IPS-NIHi7 (cell line): ENCODE data around the gene TGFBR3.
"Not testable (repeated sequence)": the region's sequence is repeated elsewhere in the genome, so short reads cannot be mapped to it uniquely, and the experiment has no call there.

Experiments used
- DNase-seq: peaks from one replicate; pipeline ENCODE4 v3.0.0; 2012; ENCODE audit warnings: mixed read lengths; ENCODE audit errors: extremely low spot score

The TGFBR3 gene

DNA sequence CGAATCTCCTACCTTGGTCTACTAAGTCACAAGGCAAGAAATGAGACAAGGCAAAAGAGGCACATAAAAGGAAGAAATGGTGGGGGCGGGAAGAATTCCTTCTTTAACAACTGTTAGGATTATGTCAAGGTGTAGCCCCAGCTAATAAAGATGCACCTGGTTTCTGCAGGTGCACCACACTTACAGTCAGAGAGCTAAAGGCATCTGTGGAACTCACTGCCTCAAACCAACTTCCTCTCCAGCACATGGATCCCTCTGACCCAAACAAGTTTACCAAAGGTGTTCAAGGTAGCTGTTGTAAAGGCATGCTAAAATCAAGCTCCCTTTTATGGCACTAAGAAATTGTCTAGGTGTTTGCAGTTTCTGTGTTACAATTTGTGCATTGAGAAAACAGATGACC lies 38.1 kb downstream of the TGFBR3 start:
- DNase-seq: no peak

DNA sequence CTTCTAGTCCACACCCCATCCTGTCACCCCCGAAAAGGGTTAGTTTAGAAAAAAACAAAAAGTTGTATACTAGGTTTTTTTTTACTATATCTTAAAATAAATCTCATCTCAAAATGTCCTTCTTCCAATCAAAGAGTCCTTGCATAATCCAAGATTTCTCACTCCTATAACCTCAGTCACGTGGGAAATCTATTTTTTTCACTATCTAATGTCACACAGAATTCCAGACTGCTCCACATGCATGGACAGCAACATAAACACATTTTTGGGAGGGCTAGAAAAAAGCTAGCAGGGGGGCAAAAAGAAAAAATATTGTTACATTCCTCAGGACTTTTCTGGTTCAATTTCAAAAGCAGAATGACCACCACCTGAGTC lies 39.3 kb downstream of the TGFBR3 start:
- no peak for DNase-seq

DNA sequence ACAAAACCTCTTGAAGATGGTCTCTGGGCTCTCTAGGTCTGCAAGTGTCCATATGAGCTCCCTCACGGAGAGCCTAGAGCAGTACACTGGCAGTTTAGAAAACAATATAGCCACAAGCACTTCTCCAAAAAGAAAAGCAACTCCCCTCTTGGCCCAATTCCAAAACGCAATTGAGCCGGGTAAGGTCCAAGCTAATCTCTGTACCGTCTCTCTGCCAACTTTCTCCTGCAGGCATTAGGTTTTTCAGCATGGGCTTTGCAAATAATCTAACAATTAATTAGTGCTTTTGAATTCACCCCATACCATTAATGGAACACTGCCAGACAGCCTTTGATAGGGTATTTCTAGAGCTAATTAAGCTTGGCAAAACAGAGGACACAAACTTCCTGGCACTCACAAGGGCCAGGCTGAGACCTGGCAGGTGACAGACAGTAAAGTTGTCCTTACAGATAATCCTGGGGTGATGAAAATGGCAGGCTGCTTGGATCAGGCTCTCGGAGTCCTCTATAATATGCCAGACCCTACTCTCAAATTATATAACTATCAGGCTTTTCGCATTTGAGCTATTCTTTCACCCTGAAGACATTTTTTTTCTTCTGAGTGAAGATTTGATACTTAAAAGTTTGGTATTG lies 39.8 kb downstream of the TGFBR3 start:
- no peak for DNase-seq

DNA sequence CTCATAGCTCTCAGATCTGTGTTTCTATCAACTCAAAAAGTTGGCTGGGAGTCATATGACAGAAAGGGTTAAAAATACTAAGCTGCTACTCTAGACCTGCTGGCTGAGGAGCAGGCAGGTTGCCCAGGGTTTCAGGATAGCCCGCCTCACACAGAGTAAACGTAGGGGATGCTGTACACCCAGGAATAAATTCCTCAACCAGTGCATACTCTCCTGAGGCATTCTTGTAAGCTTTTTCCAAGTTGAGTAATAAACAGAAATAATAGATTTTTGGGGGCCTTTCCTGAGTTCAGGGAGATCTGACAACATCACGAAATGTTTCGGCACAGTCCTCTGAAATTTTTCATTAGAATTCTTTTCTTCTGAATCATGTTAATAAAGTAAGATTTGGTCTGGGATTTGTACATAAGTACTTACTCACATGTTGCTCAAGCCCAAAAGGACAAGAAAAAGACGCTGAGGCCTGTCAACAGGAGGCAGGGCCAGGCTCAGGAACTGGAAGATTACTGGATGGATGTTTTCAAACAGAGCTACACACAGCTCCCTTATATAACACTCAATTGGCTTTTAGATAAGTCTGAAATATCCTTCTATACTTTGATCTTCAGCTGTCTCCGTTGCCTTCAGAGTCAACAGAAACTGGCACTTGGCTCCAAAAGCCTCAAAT lies 41.0 kb downstream of the TGFBR3 start:
- DNase-seq: no peak

DNA sequence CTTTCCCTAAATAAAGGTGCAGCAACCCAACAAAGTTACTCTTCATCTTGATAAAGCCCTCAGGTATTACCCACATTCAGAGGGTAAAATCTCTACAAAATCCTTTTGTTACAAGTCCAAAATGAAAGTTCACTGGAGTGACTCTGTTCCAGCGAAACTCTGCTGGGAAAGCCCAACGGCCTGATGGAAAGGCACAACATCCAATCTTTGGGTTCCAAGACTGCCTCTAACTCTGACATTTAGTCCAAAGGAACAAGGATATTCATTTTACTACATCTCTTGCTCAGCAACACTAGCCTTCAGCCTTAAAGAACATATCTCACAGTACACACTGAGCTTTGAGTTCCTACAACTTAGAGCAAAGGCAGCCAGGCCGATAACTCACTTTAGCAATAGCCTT lies 42.1 kb downstream of the TGFBR3 start:
- no peak for DNase-seq

DNA sequence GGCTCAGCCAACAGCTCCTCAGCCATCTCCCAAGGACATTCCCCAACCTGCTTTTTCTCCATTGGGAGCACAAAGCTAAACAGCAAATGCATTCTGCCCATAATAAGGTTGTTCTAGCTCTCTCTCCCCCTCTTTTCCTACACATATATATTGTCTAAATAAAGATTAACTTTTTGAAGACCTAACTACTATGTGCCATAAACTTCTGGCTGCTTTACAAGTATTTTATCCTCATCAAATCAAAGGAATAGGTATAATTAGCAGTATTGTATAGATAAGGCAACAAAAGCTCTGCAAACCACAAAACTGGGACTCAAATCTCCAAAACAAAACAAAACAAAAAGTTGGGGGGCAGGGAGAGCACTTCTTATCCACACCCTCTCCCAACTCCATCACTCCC lies 43.4 kb downstream of the TGFBR3 start:
- DNase-seq: no peak

DNA sequence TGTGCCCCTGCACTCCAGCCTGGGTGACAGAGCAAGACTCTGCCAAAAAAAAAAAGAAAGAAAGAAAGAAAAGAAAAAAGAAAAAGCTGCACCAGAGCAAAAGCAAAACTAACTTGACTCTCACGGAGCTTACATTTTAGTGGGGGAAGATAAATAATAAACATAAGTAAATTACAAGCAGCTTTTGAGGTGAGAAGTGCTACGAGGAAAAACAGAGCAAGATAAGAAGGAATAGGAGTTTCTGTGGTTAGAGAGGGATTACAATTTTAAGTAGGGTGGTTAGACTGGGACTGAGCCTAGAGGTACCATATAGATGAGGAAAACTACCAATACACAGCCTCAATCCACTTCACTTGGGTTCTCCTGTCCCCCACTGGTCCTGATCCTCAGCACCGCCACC lies 43.9 kb downstream of the TGFBR3 start:
- no peak for DNase-seq

DNA sequence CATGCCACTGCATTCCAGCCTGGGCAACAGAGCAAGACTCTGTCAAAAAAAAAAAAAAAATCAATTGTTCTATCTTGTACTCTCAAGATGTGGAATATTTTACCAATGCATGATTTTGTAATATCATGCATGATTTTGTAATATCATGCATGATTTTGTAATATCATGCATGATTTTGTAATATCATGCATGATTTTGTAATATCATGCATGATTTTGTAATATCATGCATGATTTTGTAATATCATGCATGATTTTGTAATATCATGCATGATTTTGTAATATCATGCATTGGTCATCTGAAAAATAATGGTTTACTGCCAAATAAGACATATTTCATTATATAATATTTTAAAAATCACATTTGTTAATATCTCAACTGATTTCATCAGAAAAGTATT lies 45.7 kb downstream of the TGFBR3 start:
- DNase-seq: not testable (repeated sequence)

DNA sequence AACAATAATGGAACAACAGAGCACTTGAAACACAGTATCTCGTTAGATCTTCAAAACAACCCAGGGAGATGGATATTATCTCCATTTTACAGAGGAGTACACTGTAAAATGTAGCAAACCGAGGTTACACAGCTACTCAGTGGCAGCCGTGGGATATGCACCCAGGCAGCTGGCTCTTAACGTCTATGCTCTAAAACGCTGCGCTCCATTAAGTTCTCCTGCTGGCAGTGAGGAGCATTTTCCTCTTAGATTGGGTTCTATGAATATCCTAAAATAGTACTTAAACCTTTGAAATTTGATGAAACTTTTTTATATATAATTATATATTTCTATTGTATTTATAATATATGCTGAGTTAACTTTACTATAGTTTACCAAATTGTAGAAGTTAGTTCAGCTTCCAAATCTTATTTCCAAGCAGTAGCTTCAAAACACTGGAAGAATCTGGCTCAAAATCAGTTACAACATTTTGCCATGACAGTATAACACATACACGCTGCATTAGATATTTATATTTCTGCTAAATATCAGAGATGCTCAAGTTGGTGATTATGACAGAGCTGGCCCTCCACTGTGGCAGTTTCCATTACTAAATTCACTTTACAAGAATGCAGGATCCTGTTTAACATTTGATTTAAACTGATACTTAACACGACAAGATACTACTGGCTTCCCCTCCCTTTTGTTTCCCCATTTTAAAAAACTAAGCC lies 49.5 kb downstream of the TGFBR3 start:
- no peak for DNase-seq

DNA sequence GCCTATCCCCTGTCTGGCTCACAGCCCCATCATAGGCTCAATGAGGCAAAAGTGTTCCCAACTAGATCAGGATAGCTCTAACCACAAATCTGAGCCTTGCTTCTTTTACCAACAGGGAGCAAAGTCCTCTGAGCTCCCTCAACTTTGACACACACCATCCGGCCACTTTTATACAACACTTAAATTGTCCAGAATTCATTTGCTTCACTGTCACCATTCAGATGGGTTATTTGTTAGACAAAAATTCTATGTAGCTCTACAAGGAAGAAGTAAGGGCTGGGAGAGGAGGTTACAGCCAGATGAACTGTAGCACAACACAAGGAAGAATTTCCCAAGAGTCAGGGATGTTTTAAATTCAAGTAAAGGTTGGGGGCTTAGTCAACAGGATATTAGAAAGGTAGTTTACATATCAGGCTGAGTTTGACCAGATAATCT lies 50.8 kb downstream of the TGFBR3 start:
- no peak for DNase-seq

DNA sequence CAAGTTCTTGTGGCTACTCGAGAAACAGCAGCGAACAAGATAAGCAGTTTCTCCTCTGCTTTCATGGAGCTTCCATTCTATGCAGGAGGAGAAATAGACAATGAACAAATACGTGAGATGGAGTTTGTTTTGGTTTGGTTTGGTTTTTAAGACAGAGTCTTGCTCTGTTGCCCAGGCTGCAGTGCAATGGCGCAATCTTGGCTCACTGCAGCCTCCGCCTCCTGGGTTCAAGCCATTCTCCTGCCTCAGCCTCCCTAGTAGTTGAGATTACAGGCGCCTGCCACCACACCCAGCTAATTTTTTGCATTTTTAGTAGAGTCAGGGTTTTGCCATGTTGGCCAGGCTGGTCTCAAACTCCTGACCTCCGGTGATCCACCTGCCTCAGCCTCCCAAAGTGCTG lies 51.4 kb downstream of the TGFBR3 start:
- DNase-seq: not testable (repeated sequence)

DNA sequence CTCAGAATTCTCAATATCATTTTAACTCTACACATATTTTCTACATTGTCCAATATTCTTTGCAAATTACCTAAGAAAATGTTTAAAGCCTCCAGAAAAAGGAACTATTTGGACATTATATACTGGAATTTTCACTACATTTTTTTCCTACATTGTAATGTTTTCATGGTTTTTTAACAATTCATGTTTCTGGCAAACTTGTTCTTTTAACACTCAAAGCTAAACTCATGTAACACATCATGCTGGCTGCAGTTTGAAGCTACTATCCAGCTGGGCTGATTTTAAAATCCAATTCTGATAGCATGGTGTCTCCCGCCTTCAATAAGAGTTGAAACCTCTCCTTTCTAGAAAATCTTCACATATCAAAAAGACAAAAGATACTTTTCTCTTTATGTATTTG lies 52.0 kb downstream of the TGFBR3 start:
- no peak for DNase-seq

DNA sequence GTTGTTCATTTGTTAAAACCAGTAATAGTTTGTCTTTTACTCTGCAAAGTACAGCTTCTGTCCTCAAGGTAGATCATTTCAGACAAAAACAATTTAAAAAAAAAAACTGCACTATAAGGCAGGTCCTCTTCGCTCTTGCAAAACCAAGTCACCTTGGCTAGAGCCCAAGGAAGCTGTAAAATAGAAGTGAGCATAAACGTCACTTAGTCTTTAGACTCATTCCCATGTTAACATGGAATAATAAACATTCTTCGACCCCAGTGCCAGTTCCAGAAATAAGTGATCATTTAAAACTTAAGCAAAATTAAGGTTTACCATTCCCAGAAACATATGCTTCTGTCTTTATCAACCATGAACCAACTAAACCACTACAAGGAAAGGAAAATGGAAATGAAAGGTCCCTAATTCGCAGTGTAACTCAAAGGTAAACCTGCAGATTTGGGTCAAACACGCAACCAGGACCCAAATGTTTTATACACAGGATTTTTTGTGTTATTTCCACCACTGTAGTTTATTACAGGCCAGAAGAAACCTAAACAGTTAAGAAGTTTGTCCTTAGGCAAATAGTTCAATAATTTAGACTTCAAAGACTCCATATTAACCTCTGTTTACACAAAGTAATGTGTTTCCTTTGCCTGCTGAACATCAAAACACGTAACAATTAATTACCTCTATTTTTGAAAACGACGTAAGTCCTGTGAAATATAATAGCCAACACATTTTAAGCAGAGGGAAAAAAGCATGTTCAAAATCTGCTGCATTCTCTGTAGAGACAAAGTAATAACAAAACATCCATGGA lies 54.6 kb downstream of the TGFBR3 start:
- DNase-seq: no peak

DNA sequence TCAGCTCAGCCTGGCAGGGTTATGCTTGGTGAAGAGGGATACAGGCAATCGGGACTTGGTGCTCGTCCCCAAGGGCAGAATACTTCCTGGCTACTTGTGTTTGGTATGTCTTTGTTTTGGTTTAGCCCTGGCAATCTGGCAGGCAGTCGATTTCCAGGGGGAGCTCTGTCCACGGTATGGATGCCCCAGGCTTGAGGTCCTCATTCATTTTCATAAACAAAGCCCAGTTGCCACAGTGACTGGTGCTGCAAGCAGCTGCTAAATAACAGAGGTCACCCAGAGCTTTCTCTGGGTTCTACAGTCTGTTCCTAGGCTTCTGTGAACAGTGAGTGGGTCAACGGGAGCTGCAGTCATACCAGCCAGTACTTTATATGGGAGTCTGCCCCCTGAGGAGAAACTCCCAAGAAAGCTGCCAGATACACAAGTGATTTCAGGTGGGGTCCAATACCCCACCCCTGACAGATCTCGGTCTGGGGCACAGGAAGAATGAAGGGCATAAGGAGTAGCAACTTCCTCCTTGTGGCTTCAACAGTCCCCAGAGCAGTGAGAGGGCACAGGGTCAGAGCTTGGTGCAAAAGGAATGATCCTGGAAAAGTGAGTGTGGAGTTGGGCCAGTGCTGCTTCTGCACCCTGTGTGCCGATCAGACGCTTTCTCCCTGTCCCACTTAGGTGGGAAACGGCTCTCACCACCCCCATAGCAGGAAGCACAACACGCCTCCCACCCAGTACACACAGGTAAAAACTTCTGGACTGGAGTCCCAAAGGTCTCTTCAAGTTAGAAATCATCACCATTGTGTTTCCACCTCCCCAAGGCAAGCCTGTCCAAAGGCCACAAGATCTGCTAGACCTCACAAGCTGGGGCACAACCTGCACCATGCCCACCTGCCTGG lies 55.5 kb downstream of the TGFBR3 start:
- DNase-seq: no peak

DNA sequence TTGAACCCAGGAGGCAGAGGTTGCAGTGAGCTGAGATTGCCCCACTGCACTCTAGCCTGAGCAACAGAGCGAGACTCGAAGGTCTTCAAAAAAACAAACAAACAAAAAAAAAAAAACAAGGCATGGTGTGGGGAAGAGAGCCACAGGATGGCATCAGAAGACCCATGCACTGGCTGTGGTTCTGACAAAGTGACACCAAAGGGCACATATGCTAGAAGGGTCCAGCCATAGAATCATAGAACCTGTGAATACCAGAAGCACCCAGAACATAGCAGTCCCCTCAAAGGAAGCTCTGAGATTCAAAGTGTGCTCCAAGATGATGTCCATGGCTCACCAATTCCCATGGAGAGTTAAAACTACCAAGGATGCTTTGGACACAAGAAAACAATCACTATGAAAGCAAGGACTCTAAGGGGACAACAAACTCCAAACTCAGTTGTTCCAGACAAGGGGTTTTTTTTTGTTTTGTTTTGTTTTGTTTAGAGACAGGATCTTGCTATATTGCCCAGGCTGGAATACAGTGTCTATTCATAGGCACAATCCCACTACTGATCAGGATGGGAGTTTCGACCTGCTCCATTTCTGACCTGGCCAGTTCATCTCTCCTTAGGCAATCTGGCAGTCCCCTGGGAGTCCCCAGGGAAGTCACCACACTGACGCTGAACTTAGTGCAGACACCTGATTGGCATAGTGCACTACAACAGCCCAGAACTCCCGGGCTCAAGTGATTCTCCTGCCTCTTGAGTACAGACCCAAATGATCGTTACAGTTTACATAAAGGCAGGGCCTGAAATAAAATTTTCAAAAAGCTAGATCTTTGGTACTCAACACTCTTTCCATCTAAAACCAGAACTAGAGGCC lies 56.4 kb downstream of the TGFBR3 start:
- no peak for DNase-seq

DNA sequence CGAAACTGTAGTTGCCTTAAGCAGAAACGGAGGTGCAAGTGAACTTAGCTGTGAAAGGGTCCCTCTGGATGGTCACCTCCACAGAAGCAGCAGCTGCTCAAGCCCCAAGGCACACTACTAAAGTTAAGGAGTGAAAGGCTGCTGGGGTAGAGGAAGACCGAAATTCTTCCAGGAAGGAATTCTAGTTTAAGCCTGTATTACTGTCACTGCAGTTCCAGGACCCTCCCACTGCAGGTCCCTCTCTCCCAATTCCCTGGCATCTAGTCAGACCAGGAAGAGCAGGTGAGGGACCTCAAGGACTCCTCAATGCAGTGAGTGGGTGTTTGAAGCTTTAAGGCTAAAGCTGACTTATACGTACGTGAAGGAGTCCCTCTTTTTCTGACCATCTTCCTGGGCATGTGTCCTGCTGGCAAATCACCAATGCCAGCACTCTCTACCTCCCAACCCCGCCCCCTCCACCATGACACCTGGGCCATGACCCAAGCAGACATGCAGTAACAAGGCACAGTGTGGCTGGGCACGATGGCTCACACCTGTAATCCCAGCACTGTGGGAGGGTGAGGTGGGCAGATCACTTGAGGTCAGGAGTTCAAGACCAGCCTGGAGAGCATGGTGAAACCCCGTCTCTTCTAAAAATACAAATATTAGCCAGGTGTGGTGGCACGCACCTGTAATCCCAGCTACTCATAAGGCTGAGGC lies 57.2 kb downstream of the TGFBR3 start:
- DNase-seq: no peak

DNA sequence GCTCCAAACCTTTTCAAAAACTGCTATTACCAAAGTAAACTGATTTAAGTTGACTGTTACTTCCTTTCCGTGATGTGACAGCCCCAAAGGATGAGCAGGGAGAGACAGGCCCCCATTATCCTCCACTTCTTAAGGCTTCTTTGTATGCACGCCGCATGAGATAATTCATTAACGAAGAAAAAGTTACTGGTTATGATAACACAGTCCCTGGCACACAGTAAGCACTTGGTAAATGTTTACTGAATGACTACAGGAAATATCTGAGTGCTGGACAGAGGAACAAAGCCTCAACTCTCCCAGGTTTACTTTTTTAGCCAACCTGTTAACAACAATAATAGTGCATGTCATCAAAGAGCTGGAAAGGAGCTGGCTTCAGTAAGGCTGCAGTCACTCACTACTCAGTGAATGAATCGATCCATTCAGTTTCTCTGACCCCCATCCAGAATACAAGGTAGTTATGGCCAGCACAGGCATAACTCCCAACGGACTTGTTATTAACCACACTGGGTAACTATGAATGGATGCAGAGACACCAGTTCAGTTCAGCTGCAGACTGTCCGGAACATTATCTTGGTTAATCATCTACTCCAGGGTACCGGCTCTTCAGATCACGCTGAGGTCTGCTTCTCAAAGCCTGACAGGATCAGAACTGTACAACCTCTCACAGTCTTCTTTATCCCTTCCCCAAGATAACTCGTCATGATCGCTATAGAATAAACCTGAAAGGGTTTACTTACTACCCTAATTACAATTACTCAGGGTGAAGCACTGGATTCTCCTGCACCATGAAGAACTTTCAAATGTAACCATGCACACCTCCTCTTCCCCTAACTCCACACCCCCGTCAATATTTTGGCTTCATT lies 58.3 kb downstream of the TGFBR3 start:
- no peak for DNase-seq

DNA sequence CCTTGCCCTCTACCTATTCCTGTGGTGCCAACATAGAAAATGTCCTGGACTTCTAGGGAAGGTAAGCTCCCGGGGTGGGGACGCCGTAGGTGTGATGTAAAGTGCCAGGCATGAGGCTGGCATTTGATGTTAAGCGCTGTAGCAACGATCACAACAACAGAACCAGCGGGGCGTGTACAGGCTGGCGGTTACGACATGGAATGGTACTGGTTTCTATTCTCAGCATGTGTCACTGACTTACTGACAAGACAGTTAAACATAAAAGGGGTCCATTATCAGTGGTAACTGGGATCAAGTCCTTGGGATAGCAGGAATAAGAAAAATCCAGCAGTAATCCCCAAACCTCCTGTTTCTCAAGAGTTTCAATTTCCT lies 58.9 kb downstream of the TGFBR3 start:
- DNase-seq: no peak

DNA sequence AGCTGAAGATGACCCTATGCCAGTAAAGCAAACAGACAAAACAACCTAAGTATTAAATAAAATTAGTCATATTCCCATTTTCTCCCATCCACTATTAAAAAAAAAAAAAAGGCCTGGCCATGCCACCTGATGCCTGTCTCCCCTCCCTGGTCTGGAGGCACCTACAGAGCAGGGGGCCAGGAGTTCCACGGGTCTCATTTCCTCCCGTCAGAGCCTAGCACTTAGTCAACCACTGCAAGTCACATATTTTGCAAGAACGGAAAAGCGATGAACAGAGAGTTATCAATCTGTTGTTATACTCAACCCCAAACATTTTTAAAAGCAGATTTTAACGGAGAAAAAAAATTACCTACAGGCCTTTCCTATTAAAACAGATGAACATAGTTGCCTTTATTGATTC lies 59.3 kb downstream of the TGFBR3 start:
- DNase-seq: no peak
